GM12873 (cell line): ENCODE results near the gene CCDC112.

ENCODE experiments used
- TF ChIP-seq, protein P1 (sequence below): IDR thresholded peaks from 2 replicates; pipeline ENCODE4 v1.5.1; 2012; ENCODE audit warnings: low read depth, mild to moderate bottlenecking, moderate library complexity, low read length, control low read depth; ENCODE audit not compliant: insufficient read depth; ENCODE audit errors: missing control alignments

The CCDC112 gene

DNA sequence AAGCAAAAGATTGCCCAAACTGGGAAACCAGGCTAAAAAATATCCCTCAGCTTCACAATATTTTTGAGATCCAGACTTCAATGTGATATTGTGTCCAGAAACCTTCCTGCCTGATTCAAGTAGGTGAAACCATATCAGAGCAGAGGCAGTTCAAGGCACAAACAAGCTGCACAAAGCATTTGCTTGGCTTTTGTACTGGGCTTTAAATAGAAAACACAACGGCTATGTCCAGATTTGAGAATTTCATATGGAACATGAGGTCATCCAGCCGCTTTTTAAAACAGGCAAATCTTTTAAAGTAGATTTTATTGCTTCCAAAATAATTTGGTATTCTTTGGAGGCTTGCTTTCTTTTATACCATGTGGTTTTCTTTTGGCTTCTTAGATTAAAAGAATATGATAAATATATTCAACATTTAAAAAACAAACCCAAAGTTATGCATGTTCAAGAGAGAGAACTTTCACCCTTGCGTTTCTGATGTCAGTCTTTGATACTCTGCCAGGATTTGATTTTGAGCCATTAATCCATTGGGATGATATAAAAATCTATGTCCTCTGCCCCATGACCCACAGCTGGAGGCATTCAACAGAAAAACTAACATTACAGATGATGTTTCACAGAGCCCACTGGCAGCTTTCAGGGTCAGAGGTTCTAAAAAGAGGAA lies 29.0 kb upstream of the CCDC112 start:
- TF ChIP-seq, protein P1, sequence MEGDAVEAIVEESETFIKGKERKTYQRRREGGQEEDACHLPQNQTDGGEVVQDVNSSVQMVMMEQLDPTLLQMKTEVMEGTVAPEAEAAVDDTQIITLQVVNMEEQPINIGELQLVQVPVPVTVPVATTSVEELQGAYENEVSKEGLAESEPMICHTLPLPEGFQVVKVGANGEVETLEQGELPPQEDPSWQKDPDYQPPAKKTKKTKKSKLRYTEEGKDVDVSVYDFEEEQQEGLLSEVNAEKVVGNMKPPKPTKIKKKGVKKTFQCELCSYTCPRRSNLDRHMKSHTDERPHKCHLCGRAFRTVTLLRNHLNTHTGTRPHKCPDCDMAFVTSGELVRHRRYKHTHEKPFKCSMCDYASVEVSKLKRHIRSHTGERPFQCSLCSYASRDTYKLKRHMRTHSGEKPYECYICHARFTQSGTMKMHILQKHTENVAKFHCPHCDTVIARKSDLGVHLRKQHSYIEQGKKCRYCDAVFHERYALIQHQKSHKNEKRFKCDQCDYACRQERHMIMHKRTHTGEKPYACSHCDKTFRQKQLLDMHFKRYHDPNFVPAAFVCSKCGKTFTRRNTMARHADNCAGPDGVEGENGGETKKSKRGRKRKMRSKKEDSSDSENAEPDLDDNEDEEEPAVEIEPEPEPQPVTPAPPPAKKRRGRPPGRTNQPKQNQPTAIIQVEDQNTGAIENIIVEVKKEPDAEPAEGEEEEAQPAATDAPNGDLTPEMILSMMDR: no peak

- TF ChIP-seq, protein P1: no peak
Observed at GRCh38 chr5:115324021-115324420, 27.6 kb upstream of the CCDC112 start.

- TF ChIP-seq, protein P1: no peak
Observed at GRCh38 chr5:115322729-115323128, 26.3 kb upstream of the CCDC112 start.

GRCh38 chr5:115321309-115321708 lies 24.9 kb upstream of the CCDC112 start:
- TF ChIP-seq, protein P1: no peak

GRCh38 chr5:115320515-115320914 lies 24.1 kb upstream of the CCDC112 start:
- TF ChIP-seq, protein P1: no peak

DNA sequence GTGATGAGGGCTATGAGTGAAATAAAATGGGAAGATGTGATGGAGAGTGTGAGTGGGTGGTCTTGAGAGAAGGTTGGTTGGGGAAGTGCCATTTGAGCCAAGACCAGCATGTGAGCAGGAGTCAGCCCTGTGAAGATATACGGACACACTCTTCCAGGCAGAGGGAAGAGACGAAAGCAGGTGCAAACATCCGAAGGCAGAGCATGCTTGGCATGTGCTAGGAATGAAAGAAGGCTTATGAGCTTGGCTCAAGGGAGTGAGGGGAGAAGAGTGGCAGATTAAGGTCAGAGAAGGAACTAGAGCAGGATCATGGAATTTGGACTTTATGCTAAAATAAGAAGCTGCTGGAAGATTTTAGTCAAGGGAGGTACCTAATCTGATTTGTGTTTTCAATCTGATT lies 23.6 kb upstream of the CCDC112 start:
- TF ChIP-seq, protein P1: no peak

DNA sequence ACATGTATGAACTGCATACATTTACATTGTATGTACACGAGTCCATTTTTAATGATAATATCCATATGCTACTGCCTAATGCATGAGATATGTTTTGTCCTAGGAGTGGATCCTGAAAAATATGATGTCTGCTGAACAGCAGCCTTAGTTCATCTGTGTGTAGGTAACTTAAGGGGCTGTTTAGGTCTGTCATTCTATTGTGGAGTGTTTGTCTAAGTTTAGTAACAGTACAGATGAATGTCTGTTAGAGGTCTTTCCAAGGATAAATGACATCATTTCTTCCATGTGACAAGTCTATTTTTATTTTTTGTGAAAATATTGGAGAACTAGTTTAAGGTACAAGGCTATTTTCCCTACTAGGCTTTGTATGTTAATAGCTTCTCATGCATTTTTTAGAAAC lies 22.6 kb upstream of the CCDC112 start:
- TF ChIP-seq, protein P1: no peak
